ENCODE measurements around the gene FAM171A1. TPM values are rescaled to one million over a fixed set of nuclear protein-coding genes. Genes with fewer than 3 reads are reported as not detected.

The FAM171A1 gene
- total RNA-seq: 10 to 100 TPM in 2 of 9 donors, 1 to 10 TPM in 7; 3.5 to 14.1 (median 6.6) TPM
- 1 to 10 TPM; 4.0 to 5.6 (median 5.1) TPM for polyA plus RNA-seq
- long read RNA-seq, donor 1, transcript FAM171A1-201 (8 exons, 3,952 nt): major isoform, 7 of 7 reads
- long read RNA-seq, donor 1, partial matches to known transcripts: 0 of 7 reads
- long read RNA-seq, donor 1, other reads (novel, unspliced or antisense): 0 of 7 reads
- long read RNA-seq, donor 2: 0 reads
- long read RNA-seq, donor 3, partial matches to known transcripts: 0 of 2 reads
- long read RNA-seq, donor 3, other reads (novel, unspliced or antisense): 0 of 2 reads
- long read RNA-seq, donor 4: 0 reads
- long read RNA-seq, donor 5, partial matches to known transcripts: 2 of 6 reads
- long read RNA-seq, donor 5, other reads (novel, unspliced or antisense): 1 of 6 reads
- long read RNA-seq, donor 6, partial matches to known transcripts: 0 of 1 reads
- long read RNA-seq, donor 6, other reads (novel, unspliced or antisense): 1 of 1 reads
- long read RNA-seq, donor 7: 0 reads
- long read RNA-seq, donor 8, transcript FAM171A1-201 (8 exons, 3,952 nt): major isoform, 6 of 6 reads
- long read RNA-seq, donor 8, partial matches to known transcripts: 0 of 6 reads
- long read RNA-seq, donor 8, other reads (novel, unspliced or antisense): 0 of 6 reads
- long read RNA-seq, donor 9, partial matches to known transcripts: 0 of 3 reads
- long read RNA-seq, donor 9, other reads (novel, unspliced or antisense): 0 of 3 reads
- long read RNA-seq, donor 10, transcript FAM171A1-201 (8 exons, 3,952 nt): major isoform, 12 of 12 reads
- long read RNA-seq, donor 10, partial matches to known transcripts: 0 of 12 reads
- long read RNA-seq, donor 10, other reads (novel, unspliced or antisense): 0 of 12 reads

DNA sequence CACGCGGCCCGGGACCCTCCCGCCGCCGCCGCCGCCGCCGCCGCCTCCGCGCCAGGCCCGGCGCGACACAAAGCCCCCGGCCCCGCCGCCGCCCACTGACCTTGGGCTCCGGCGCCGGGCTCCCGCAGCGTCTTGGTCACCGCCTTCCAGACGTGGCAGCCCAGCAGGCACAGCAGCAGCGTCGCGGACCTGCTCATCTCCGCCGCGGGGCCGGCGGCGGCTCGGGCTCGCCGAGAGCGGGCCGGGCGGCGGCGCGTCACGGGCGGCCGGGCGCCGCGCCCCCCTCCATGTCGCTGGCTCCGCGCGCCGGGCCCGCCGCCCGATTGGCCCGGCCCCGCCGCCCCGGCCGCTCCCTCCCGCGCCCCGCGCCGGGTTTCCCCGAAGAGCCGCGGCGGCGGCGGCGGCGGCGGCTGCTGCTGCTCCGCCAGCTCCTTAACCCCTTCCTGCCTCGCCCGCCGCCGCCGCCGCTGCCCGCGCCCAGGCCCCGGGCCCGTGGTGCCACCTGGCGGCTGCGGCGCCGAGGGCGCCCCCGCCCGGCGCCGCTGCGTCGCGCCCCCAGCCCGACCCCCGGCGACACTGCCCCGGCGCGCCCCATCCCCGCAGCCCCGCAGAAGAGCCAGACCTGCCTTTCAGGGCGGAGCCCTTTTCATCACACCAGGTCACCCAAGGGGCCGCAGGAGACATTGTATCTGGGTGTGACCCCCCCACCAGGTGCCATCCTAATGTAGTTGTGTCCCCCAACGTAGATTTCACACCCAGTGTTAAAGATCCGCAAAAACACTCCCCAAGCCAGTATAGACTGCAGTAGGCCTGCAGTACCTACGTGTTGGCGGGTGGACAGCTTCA, at the start of gene FAM171A1:
Gene FAM171A1, minus strand, starts transcription at position 434 of the 846 bp plus-strand sequence. Its CDS starts 237 bp downstream, at position 197.
- 2 to 26% (median 4%) methylated on average over 4 to 115 of the region's 115 CpGs for WGBS, 4 donors
- H3K36me3 ChIP-seq (replicated peaks in 1 of 2): no peaks in the 10 kb centered on the region
- no peaks in the 10 kb centered on the region for H3K9me3 ChIP-seq (replicated peaks in 1 of 3)
- DNase-seq: peak in 6 of 7 donors; percentile 31 to 61 (median 47)
- intact Hi-C loops (cut with DNase I): no loop called here
- peaks cover 0 to 4% of the 10 kb centered on the region in 2 donors for H3K4me1 ChIP-seq (replicated peaks in 1 of 2)
- peak within 1 kb of the TSS in 2 of 4 donors; percentile 28 to 80 for H3K4me3 ChIP-seq
- TF ChIP-seq POLR2A (IDR thresholded peaks at IDR 0.05): peak in 1 of 2 donors; percentile 13
- TF ChIP-seq, protein P1, sequence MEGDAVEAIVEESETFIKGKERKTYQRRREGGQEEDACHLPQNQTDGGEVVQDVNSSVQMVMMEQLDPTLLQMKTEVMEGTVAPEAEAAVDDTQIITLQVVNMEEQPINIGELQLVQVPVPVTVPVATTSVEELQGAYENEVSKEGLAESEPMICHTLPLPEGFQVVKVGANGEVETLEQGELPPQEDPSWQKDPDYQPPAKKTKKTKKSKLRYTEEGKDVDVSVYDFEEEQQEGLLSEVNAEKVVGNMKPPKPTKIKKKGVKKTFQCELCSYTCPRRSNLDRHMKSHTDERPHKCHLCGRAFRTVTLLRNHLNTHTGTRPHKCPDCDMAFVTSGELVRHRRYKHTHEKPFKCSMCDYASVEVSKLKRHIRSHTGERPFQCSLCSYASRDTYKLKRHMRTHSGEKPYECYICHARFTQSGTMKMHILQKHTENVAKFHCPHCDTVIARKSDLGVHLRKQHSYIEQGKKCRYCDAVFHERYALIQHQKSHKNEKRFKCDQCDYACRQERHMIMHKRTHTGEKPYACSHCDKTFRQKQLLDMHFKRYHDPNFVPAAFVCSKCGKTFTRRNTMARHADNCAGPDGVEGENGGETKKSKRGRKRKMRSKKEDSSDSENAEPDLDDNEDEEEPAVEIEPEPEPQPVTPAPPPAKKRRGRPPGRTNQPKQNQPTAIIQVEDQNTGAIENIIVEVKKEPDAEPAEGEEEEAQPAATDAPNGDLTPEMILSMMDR (IDR thresholded peaks at IDR 0.05): peak in 2 of 6 experiments; percentile 5 to 30
- peak within 1 kb of the TSS in 2 of 5 donors; percentile 52 to 76 for H3K27ac ChIP-seq
- no peaks in the 10 kb centered on the region for H3K27me3 ChIP-seq

DNA sequence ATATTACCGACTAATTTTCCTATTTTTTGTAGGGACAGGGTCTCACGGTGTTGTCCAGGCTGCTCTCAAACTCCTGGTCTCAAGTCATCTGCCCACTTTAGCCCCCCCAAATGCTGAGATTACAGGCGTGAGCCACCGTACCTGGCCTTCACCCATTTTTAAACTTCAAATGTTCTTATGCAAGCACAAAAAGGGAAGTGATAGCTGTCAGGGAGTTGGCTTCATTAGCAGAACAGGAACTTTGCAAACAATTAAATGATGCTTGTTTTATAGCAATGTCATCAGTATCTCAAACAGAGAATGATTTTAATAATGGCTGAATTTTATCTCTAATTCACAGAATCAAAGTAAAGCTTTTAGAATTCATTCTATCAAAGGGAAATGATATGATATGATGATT, 49.8 kb upstream of the FAM171A1 start:
- Histone ChIP-seq H3K27me3 (no peaks in the 10 kb centered on the region), H3K27ac (no peak overlapping the region), H3K4me1 (replicated peaks in 1 of 2) (no peaks in the 10 kb centered on the region), H3K9me3 (replicated peaks in 1 of 3) (no peaks in the 10 kb centered on the region), H3K4me3 (no peak overlapping the region), H3K36me3 (replicated peaks in 1 of 2) (no peaks in the 10 kb centered on the region)
- no peak for DNase-seq
- intact Hi-C loops (cut with DNase I): no loop called here
- no peak for TF ChIP-seq POLR2A (IDR thresholded peaks at IDR 0.05)
- 65 to 81% (median 74%) methylated on average over 4 of the region's 4 CpGs for WGBS, 4 donors

DNA sequence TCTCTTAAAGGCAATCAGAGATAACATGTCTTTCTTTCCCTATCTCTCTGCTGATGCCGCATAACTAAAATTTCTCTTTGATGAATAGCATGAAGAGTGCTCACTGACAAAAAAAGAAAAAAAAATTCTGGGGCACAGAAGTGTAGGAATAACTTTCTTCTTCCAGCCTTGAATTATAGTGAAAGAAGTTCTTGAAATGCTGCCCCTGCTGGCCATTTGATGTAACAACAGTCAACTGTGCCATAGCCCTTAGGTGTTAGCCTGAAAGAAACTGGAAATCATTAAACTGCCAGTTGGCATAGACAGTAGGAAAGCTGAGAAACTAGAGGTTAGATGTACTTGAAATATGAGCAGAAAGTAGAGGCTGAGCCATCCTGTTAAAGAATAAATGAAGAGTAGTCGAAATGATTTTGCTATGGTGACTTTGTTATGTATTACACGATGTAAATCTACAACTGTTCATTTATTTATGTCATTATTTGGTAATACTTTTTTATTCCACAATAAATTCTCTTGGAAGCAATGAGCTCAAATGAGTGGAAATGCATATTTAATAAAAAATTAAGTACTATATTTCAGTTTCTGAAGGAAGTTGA, 48.3 kb upstream of the FAM171A1 start:
- Histone ChIP-seq H3K9me3 (replicated peaks in 1 of 3) (no peaks in the 10 kb centered on the region), H3K36me3 (replicated peaks in 1 of 2) (no peaks in the 10 kb centered on the region), H3K4me3 (no peak overlapping the region), H3K27me3 (no peaks in the 10 kb centered on the region), H3K27ac (no peak overlapping the region), H3K4me1 (replicated peaks in 1 of 2) (no peaks in the 10 kb centered on the region)
- 16 to 48% (median 41%) methylated on average over 3 of the region's 3 CpGs for WGBS, 4 donors
- TF ChIP-seq, protein P1 (IDR thresholded peaks at IDR 0.05): peak; percentile 36 to 84 (median 64)
- no peak for TF ChIP-seq POLR2A (IDR thresholded peaks at IDR 0.05)
- DNase-seq: peak in 5 of 7 donors; percentile 33 to 69 (median 55)
- intact Hi-C loops (cut with DNase I): no loop called here

DNA sequence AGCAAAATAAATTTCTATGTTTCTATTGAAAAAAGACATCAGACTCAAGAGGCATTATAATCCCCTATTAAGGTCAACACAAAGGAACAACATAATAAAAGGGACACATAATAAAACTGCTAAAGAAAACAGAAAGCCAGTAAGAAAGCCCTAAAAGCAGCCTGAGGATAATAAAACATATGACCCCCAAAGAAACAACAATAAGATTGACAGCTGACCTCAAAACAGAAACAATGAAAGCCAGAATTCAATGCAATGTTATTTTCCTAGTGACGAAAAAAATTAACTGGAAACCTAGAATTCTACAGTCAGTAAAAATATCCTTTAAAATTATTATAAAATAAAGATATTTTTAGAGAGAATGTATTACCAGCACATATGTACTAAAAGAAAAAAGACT, 44.9 kb upstream of the FAM171A1 start:
- intact Hi-C loops (cut with DNase I): no loop called here
- 75 to 85% (median 81%) methylated on average over 1 of the region's 1 CpG for WGBS, 4 donors

More for the DNA sequence above, 44.9 kb upstream of the FAM171A1 start:
- Histone ChIP-seq H3K4me1 (replicated peaks in 1 of 2) (no peaks in the 10 kb centered on the region), H3K27ac (no peak overlapping the region), H3K9me3 (replicated peaks in 1 of 3) (no peaks in the 10 kb centered on the region), H3K36me3 (replicated peaks in 1 of 2) (no peaks in the 10 kb centered on the region), H3K4me3 (no peak overlapping the region), H3K27me3 (no peaks in the 10 kb centered on the region)
- TF ChIP-seq POLR2A (IDR thresholded peaks at IDR 0.05): no peak
- TF ChIP-seq, protein P1 (IDR thresholded peaks at IDR 0.05): no peak
- no peak for DNase-seq
